ENCODE measurements around the gene ARHGAP18.
A peak's percentile ranks its signal among the peaks of the same experiment; 100 is the strongest.

GRCh38 chr6:129730477-129731165, 20.6 kb upstream of the ARHGAP18 start:
- TF ChIP-seq CTCF (IDR thresholded peaks at IDR 0.05; ENCODE audit: insufficient read depth, low read depth, low read length) (peak; percentile 45), EZH2 (IDR thresholded peaks at IDR 0.05; ENCODE audit: insufficient read depth, low read length) (no peak)
